Mucosa of descending colon (tissue), 3 donors: ENCODE measurements around the gene SLC25A45. TPM values are rescaled to one million over a fixed set of nuclear protein-coding genes. Genes with fewer than 3 reads are reported as not detected.

Source experiments
- ATAC-seq: fragments of 200-7000 bp; cut with Tn5 transposase; one replicate; pipeline ENCODE4 v1.9.1; 2020; ENCODE audit warnings: mild to moderate bottlenecking, moderate library complexity
- DNase-seq, 3 donors: peaks; one replicate each; pipeline ENCODE4 v3.0.0-alpha.2; 2020
- H3K36me3 ChIP-seq: fragments of 200-600 bp; one replicate; pipeline ENCODE4 v1.8.0; 2021; ENCODE audit warnings: low read depth, mild to moderate bottlenecking
- H3K4me1 ChIP-seq: fragments of 200-600 bp; one replicate; pipeline ENCODE4 v1.8.0; 2021; ENCODE audit warnings: low read depth, mild to moderate bottlenecking
- H3K4me3 ChIP-seq: fragments of 200-600 bp; one replicate; pipeline ENCODE4 v1.8.0; 2021; ENCODE audit warnings: mild to moderate bottlenecking
- H3K9me3 ChIP-seq: fragments of 200-600 bp; one replicate; pipeline ENCODE4 v1.8.0; 2021; ENCODE audit warnings: mild to moderate bottlenecking
- CTCF ChIP-seq: fragments of 200-600 bp; IDR thresholded peaks from one replicate; pipeline ENCODE4 v1.8.0; 2022; ENCODE audit warnings: antibody characterized with exemption, mild to moderate bottlenecking
- intact Hi-C, 2 donors: fragments of 100-400 bp; cut with DNase I in 1 of 2; cut with micrococcal nuclease in 1 of 2; formaldehyde crosslinking; loops; one replicate each; pipeline versions ENCODE4 v1.11.0 to v1.11.1; 2022; cut with DNase I, micrococcal nuclease
- total RNA-seq, 3 donors: library from RNA; stranded (reverse); fragmentation: NEBNext Ultra II Directional in 2 of 3; extraction: Animal tissue kit (Norgen Biotek cat#: 25700) in 2 of 3; gene quantifications; one replicate each; pipeline versions ENCODE4 v1.2.1 to v1.2.4, GENCODE V29; 2021 to 2023
- donor health status: DM: no; HTN: no; CAD: no; lungs with moderate emphysema.
- donor health status: DM: no; HTN: no; CAD: no.
- donor health status: DM: no; HTN: yes; CAD: no.

SLC25A45 gene
- total RNA-seq, 3 donors from 2014 or later: 8.0 to 10.5 (median 10.1) TPM

GRCh38 chr11:65425971-65426838 lies 43.8 kb upstream of the SLC25A45 start:
- DNase-seq (peak in 2 of 3 donors; percentile 11 to 59), ATAC-seq (no peak)
- no peak for TF ChIP-seq CTCF
- Histone ChIP-seq H3K4me1 (peaks cover 18% of the 10 kb centered on the region), H3K9me3 (no peaks in the 10 kb centered on the region), H3K36me3 (no peaks in the 10 kb centered on the region), H3K4me3 (peak overlapping the region; percentile 81)
- intact Hi-C loops: loop anchor here in 1 of 2 donors (5.0 kb wide), 1 partner anchor 76 kb away; no protein-coding TSS in a partner anchor

GRCh38 chr11:65425105-65425970 lies 42.9 kb upstream of the SLC25A45 start:
- peak in 2 of 3 donors; percentile 50 to 75 for DNase-seq
- Histone ChIP-seq H3K9me3 (no peaks in the 10 kb centered on the region), H3K4me1 (peaks cover 26% of the 10 kb centered on the region), H3K4me3 (peak overlapping the region; percentile 81), H3K36me3 (no peaks in the 10 kb centered on the region)
- no peak for TF ChIP-seq CTCF
- intact Hi-C loops: loop anchor here in 1 of 2 donors (5.0 kb wide), 1 partner anchor 77 kb away; no protein-coding TSS in a partner anchor
- ATAC-seq: no peak

GRCh38 chr11:65424205-65425104 lies 42.0 kb upstream of the SLC25A45 start:
- peak overlapping the region; percentile 81 for H3K4me3 ChIP-seq
- no peaks in the 10 kb centered on the region for H3K9me3 ChIP-seq
- DNase-seq (peak in 2 of 3 donors; percentile 65 to 72), ATAC-seq (no peak)
- intact Hi-C loops: loop anchor here (5.0 kb wide), 1 partner anchor 78 kb away; no protein-coding TSS in a partner anchor
- peaks cover 33% of the 10 kb centered on the region for H3K4me1 ChIP-seq
- no peaks in the 10 kb centered on the region for H3K36me3 ChIP-seq
- TF ChIP-seq CTCF: no peak

- Histone ChIP-seq H3K36me3 (no peaks in the 10 kb centered on the region), H3K4me3 (peak overlapping the region; percentile 81), H3K9me3 (no peaks in the 10 kb centered on the region), H3K4me1 (peaks cover 37% of the 10 kb centered on the region)
- ATAC-seq: no peak
- peak; percentile 54 to 58 (median 57) for DNase-seq
- TF ChIP-seq CTCF: no peak
- intact Hi-C loops: loop anchor here in 1 of 2 donors (5.0 kb wide), 1 partner anchor 79 kb away; no protein-coding TSS in a partner anchor
Measured at GRCh38 chr11:65423516-65424204, 41.2 kb upstream of the SLC25A45 start.
